ENCODE data around the gene CAMSAP3. TPM values are rescaled to one million over a fixed set of nuclear protein-coding genes. Genes with fewer than 3 reads are reported as not detected.
"Not testable (repeated sequence)": the region's sequence is repeated elsewhere in the genome, so short reads cannot be mapped to it uniquely, and the experiment has no call there.

The CAMSAP3 gene
- total RNA-seq, 3 donors from 2014 or later = 5.6 to 14.2 TPM; not detected in 1

GRCh38 chr19:7639863-7640348 is 44.2 kb downstream of the CAMSAP3 start:
- H3K4me1 ChIP-seq = no peaks in the 10 kb centered on the region
- no peaks in the 10 kb centered on the region for H3K27me3 ChIP-seq
- no peak overlapping the region for H3K27ac ChIP-seq
- H3K4me3 ChIP-seq = no peak overlapping the region
- no peaks in the 10 kb centered on the region for H3K9me3 ChIP-seq
- H3K36me3 ChIP-seq = no peaks in the 10 kb centered on the region
- intact Hi-C loops (cut with DNase I; ENCODE audit: low total_unique reads) = no loop called here
- no peak for DNase-seq (ENCODE audit: low spot score in 2 of 2)
- no peak for TF ChIP-seq POLR2A (IDR thresholded peaks at IDR 0.05)
- no peak for TF ChIP-seq CTCF (IDR thresholded peaks at IDR 0.05)
- TF ChIP-seq POLR2AphosphoS5 (IDR thresholded peaks at IDR 0.05) = no peak

GRCh38 chr19:7640803-7641202 is 45.1 kb downstream of the CAMSAP3 start:
- no peaks in the 10 kb centered on the region for H3K4me1 ChIP-seq
- H3K27me3 ChIP-seq = no peaks in the 10 kb centered on the region
- no peak for TF ChIP-seq CTCF (IDR thresholded peaks at IDR 0.05)
- no peak for TF ChIP-seq POLR2A (IDR thresholded peaks at IDR 0.05)
- no peak for TF ChIP-seq POLR2AphosphoS5 (IDR thresholded peaks at IDR 0.05)
- H3K36me3 ChIP-seq = no peaks in the 10 kb centered on the region
- DNase-seq (ENCODE audit: low spot score in 2 of 2) = no peak
- H3K9me3 ChIP-seq = no peaks in the 10 kb centered on the region
- intact Hi-C loops (cut with DNase I; ENCODE audit: low total_unique reads) = no loop called here
- H3K4me3 ChIP-seq = no peak overlapping the region
- no peak overlapping the region for H3K27ac ChIP-seq

- no peaks in the 10 kb centered on the region for H3K4me1 ChIP-seq
- TF ChIP-seq CTCF (IDR thresholded peaks at IDR 0.05) (no peak), POLR2A (IDR thresholded peaks at IDR 0.05) (no peak), POLR2AphosphoS5 (IDR thresholded peaks at IDR 0.05) (no peak)
- H3K4me3 ChIP-seq = no peak overlapping the region
- H3K27me3 ChIP-seq = no peaks in the 10 kb centered on the region
- DNase-seq (ENCODE audit: low spot score in 2 of 2) = no peak
- H3K27ac ChIP-seq = no peak overlapping the region
- no peaks in the 10 kb centered on the region for H3K9me3 ChIP-seq
- H3K36me3 ChIP-seq = no peaks in the 10 kb centered on the region
- intact Hi-C loops (cut with DNase I; ENCODE audit: low total_unique reads) = no loop called here
These were observed 45.9 kb downstream of the CAMSAP3 start for GRCh38 chr19:7641290-7642276.

GRCh38 chr19:7642295-7643030 is 46.8 kb downstream of the CAMSAP3 start:
- Histone ChIP-seq H3K27me3 (no peaks in the 10 kb centered on the region), H3K36me3 (no peaks in the 10 kb centered on the region), H3K4me1 (no peaks in the 10 kb centered on the region), H3K4me3 (no peak overlapping the region), H3K9me3 (no peaks in the 10 kb centered on the region), H3K27ac (no peak overlapping the region)
- DNase-seq (ENCODE audit: low spot score in 2 of 2) = no peak
- intact Hi-C loops (cut with DNase I; ENCODE audit: low total_unique reads) = no loop called here
- TF ChIP-seq POLR2AphosphoS5 (IDR thresholded peaks at IDR 0.05) (no peak), CTCF (IDR thresholded peaks at IDR 0.05) (no peak), POLR2A (IDR thresholded peaks at IDR 0.05) (no peak)

GRCh38 chr19:7643031-7643415 is 47.4 kb downstream of the CAMSAP3 start:
- H3K36me3 ChIP-seq = no peaks in the 10 kb centered on the region
- no peaks in the 10 kb centered on the region for H3K27me3 ChIP-seq
- no peaks in the 10 kb centered on the region for H3K4me1 ChIP-seq
- no peak for DNase-seq (ENCODE audit: low spot score in 2 of 2)
- TF ChIP-seq POLR2A (IDR thresholded peaks at IDR 0.05) (no peak), POLR2AphosphoS5 (IDR thresholded peaks at IDR 0.05) (no peak), CTCF (IDR thresholded peaks at IDR 0.05) (no peak)
- H3K4me3 ChIP-seq = no peak overlapping the region
- no peak overlapping the region for H3K27ac ChIP-seq
- no peaks in the 10 kb centered on the region for H3K9me3 ChIP-seq
- intact Hi-C loops (cut with DNase I; ENCODE audit: low total_unique reads) = no loop called here

- H3K27me3 ChIP-seq; H3K36me3 ChIP-seq; H3K4me1 ChIP-seq; H3K9me3 ChIP-seq; H3K4me3 ChIP-seq; DNase-seq (ENCODE audit: low spot score in 2 of 2); intact Hi-C loops (cut with DNase I; ENCODE audit: low total_unique reads); H3K27ac ChIP-seq: not testable (repeated sequence)
These were observed 48.2 kb downstream of the CAMSAP3 start for GRCh38 chr19:7643629-7644549.
